ENCODE data around the gene SPRYD4.
"Not testable (repeated sequence)": the region's sequence is repeated elsewhere in the genome, so short reads cannot be mapped to it uniquely, and the experiment has no call there.

- TF ChIP-seq CTCF, POLR2AphosphoS5 (IDR thresholded peaks at IDR 0.05): not testable (repeated sequence)
Measured at GRCh38 chr12:56499879-56500278, 31.5 kb downstream of the SPRYD4 start.

Data from prostate gland (tissue), 2 donors.